K562 (cell line): ENCODE measurements around the gene NME4. TPM values are rescaled to one million over a fixed set of nuclear protein-coding genes. Genes with fewer than 3 reads are reported as not detected.
A peak's percentile ranks its signal among the peaks of the same experiment; 100 is the strongest.

Experiments used
- ATAC-seq: fragments of 200-7000 bp; cut with Tn5 transposase; 3 replicates; pipeline ENCODE4 v1.9.1; 2020; ENCODE audit warnings: moderate library complexity
- BruUV-seq: library from RNA; stranded (reverse); fragments of 400-500 nt; replicated peaks from 2 replicates; lab custom pipeline; 2021; lab: Mats Ljungman, UMichigan
- CTCF ChIA-PET: fragments of 300-600 bp; formaldehyde crosslinking; extraction: SDS; loops from one replicate; lab custom pipeline; 2021; ENCODE audit warnings: low intra/inter-chr PET ratio; lab: Yijun Ruan, JAX
- POLR2A ChIA-PET: fragments of 300-600, 350-650 bp; sonication (Branson Sonifier 250); formaldehyde crosslinking; extraction: SDS; loops from one replicate; lab custom pipeline; 2021; ENCODE audit warnings: antibody characterized with exemption, inconsistent platforms; lab: Yijun Ruan, JAX
- DNase-seq, 4 experiments: peaks; one replicate each; pipeline versions ENCODE4 v3.0.0 to v3.0.0-alpha.2; 2011 to 2018; ENCODE audit warnings: low spot score in 3 of 4, mixed read lengths in 3 of 4; ENCODE audit errors: extremely low read depth in 1 of 4
- FAIRE-seq: peaks from 2 replicates; lab custom pipeline; 2011; peaks lifted over from hg19 to GRCh38; lab: Jason Lieb, UNC
- H2AFZ ChIP-seq: 2 replicates; pipeline ENCODE4 v1.6.0; 2011; ENCODE audit warnings: low read depth, low read length, control low read depth, inconsistent platforms
- H3K27ac ChIP-seq: fragments of 200-600 bp; 3 replicates; pipeline ENCODE4 v1.8.0; 2011; ENCODE audit warnings: low read depth, mild to moderate bottlenecking, control low read depth, inconsistent platforms, low read length, moderate library complexity, mixed read lengths; ENCODE audit errors: extremely low read depth
- H3K27me3 ChIP-seq, 2 experiments: fragments of 300-600 bp in 1 of 2; 2 replicates in 1 of 2; 3 replicates in 1 of 2; pipeline versions ENCODE4 v1.6.0 to v1.8.0; 2011; ENCODE audit warnings: inconsistent platforms in 2 of 2, low read length in 2 of 2, mild to moderate bottlenecking in 1 of 2, mixed read lengths in 1 of 2, moderate library complexity in 1 of 2; ENCODE audit not compliant: control insufficient read depth in 2 of 2, insufficient read depth in 2 of 2
- H3K36me3 ChIP-seq: fragments of 300-600 bp; 3 replicates; pipeline ENCODE4 v1.8.0; 2011; ENCODE audit warnings: mild to moderate bottlenecking, low read length, inconsistent platforms; ENCODE audit not compliant: control insufficient read depth, insufficient read depth
- H3K4me1 ChIP-seq, 2 experiments: fragments of 200-600 bp in 1 of 2; replicated peaks in 1 of 2; 2 replicates in 1 of 2; 3 replicates in 1 of 2; pipeline versions ENCODE4 v1.5.1 to v1.8.0; 2011; ENCODE audit warnings: inconsistent platforms in 2 of 2, low read length in 2 of 2, mild to moderate bottlenecking in 1 of 2, mixed read lengths in 1 of 2, moderate library complexity in 1 of 2; ENCODE audit not compliant: control insufficient read depth in 2 of 2, insufficient read depth in 2 of 2
- H3K4me2 ChIP-seq: 2 replicates; pipeline ENCODE4 v1.6.1; 2011; ENCODE audit warnings: low read length, control low read depth, inconsistent platforms, mixed read lengths; ENCODE audit not compliant: insufficient read depth
- H3K4me3 ChIP-seq: fragments of 200-600 bp; sonication (generic), shearing (Covaris generic); 2 replicates; pipeline ENCODE4 v1.5.1; 2016; ENCODE audit warnings: control low read depth, inconsistent platforms
- H3K79me2 ChIP-seq: fragments of 200-600 bp; 3 replicates; pipeline ENCODE4 v1.8.0; 2011; ENCODE audit warnings: low read length, inconsistent platforms; ENCODE audit not compliant: control insufficient read depth, insufficient read depth
- H3K9ac ChIP-seq, 2 experiments: 2 replicates each; pipeline versions ENCODE4 v1.6.0 to v1.6.1; 2011; ENCODE audit warnings: low read depth in 2 of 2, low read length in 2 of 2, control low read depth in 1 of 2, inconsistent platforms in 1 of 2, mild to moderate bottlenecking in 1 of 2, mixed read lengths in 1 of 2; ENCODE audit not compliant: insufficient read depth in 1 of 2
- H3K9me1 ChIP-seq: one replicate; pipeline ENCODE4 v1.6.0; 2011; ENCODE audit warnings: inconsistent platforms, mild to moderate bottlenecking, low read length, moderate library complexity; ENCODE audit not compliant: control insufficient read depth, insufficient read depth
- H3K9me3 ChIP-seq: replicated peaks from 2 replicates; pipeline ENCODE4 v1.5.1; 2011; ENCODE audit warnings: low read depth, low read length, inconsistent platforms; ENCODE audit not compliant: control insufficient read depth, insufficient read depth
- H4K20me1 ChIP-seq: replicated peaks from 2 replicates; pipeline ENCODE4 v1.6.1; 2011; ENCODE audit warnings: low read length, inconsistent platforms, mixed read lengths; ENCODE audit not compliant: control insufficient read depth, insufficient read depth
- FOXA1 ChIP-seq: fragments of 450-650 bp; IDR thresholded peaks from 2 replicates; pipeline ENCODE4 v1.6.1; 2016; ENCODE audit warnings: mild to moderate bottlenecking, borderline replicate concordance
- HEY1 ChIP-seq: fragments of 250-450 bp; sonication (Bioruptor Pico); IDR thresholded peaks from 2 replicates; pipeline ENCODE4 v1.5.0; 2020; ENCODE audit warnings: mild to moderate bottlenecking, moderate library complexity, borderline replicate concordance
- MAFG ChIP-seq: fragments of 450-650 bp; conservative IDR thresholded peaks from 2 replicates; pipeline ENCODE4 v1.6.1; 2016; ENCODE audit warnings: missing genetic modification characterization, missing compliant biosample characterization
- MCM3 ChIP-seq: fragments of 450-650 bp; IDR thresholded peaks from 2 replicates; pipeline ENCODE4 v1.6.1; 2016
- MEF2A ChIP-seq: IDR thresholded peaks from 2 replicates; pipeline ENCODE4 v1.6.1; 2011; ENCODE audit warnings: low read depth, mild to moderate bottlenecking, low read length, moderate library complexity; ENCODE audit not compliant: control insufficient read depth
- POLR2A ChIP-seq: fragments of 450-650 bp; conservative IDR thresholded peaks from 2 replicates; pipeline ENCODE4 v1.6.1; 2016
- RERE ChIP-seq: sonication (generic); formaldehyde crosslinking; IDR thresholded peaks from 2 replicates; pipeline ENCODE4 v1.8.0; 2023; ENCODE audit warnings: missing genetic modification reagents, mild to moderate bottlenecking, borderline replicate concordance
- TEAD2 ChIP-seq: fragments of 450-650 bp; IDR thresholded peaks from 2 replicates; pipeline ENCODE4 v1.6.1; 2016; ENCODE audit warnings: missing genetic modification characterization, control low read depth, missing compliant biosample characterization
- THRAP3 ChIP-seq: fragments of 450-650 bp; IDR thresholded peaks from 2 replicates; pipeline ENCODE4 v1.6.1; 2016; ENCODE audit warnings: mild to moderate bottlenecking, inconsistent platforms, borderline replicate concordance
- ZNF609 ChIP-seq: sonication (generic); formaldehyde crosslinking; IDR thresholded peaks from 2 replicates; pipeline ENCODE4 v1.8.1; 2023; ENCODE audit warnings: missing genetic modification reagents, mild to moderate bottlenecking, borderline replicate concordance
- WGBS: fragments of 100-300 bp; shearing (Covaris generic); methylation state at CpG from one replicate; pipeline ENCODE4 v1.1.6; 2016; ENCODE audit warnings: low coverage, mixed read lengths; ENCODE audit not compliant: insufficient coverage; ENCODE audit errors: missing lambda C conversion rate; 5-methylcytosine and 5-hydroxymethylcytosine counted together
- in situ Hi-C: fragments of 300-500 bp; cut with MboI; formaldehyde crosslinking; loops from 4 replicates; pipeline ENCODE4 v1.15.0; 2018; ENCODE audit warnings: inconsistent platforms, mixed read lengths
- intact Hi-C: fragments of 100-400 bp; cut with micrococcal nuclease; formaldehyde crosslinking; loops from 2 replicates; pipeline ENCODE4 v1.14.2; 2022
- polyA plus RNA-seq, 8 experiments: library from polyadenylated mRNA; depleted of rRNA in 4 of 8; stranded (reverse) in 5 of 8; unstranded in 3 of 8; fragments of >200 nt; fragmentation: Nextera tagmentation in 2 of 8; fragmentation: Illumina TruSeq in 1 of 8; extraction: Ambion mirVana in 2 of 8; extraction: Trizol in 1 of 8; gene quantifications; 2 replicates each; pipeline versions ENCODE4 v1.2.1 to v1.2.3, GENCODE V29; 2011 to 2014; ENCODE audit warnings: inconsistent platforms in 1 of 8, missing spikeins in 1 of 8
- total RNA-seq, 7 experiments: library from RNA; depleted of rRNA in 6 of 7; stranded (reverse); fragments of >200 nt in 6 of 7; fragmentation: Illumina TruSeq in 2 of 7; extraction: Trizol in 2 of 7; gene quantifications; 2 replicates each; pipeline versions ENCODE4 v1.2.1 to v1.2.3, GENCODE V29; 2011 to 2021; ENCODE audit warnings: low replicate concordance in 1 of 7

NME4 gene
- total and polyA plus RNA-seq, 9 of the 15 experiments (the other 6 are each of a cell fraction or from before 2014, with no cell fraction given) = 15.4 to 264 (median 139) TPM

GRCh38 chr16:389352-389751 is 7.6 kb upstream of the NME4 start:
- no peaks in the 10 kb centered on the region for H3K36me3 ChIP-seq
- peaks cover 3% of the 10 kb centered on the region; the same call in 1 of the 2 replicates for H3K9me3 ChIP-seq
- ATAC-seq (peak; percentile 14; the same call in 2 of the 3 replicates), DNase-seq (no peak), FAIRE-seq (no peak)
- H3K79me2 ChIP-seq = no peaks in the 10 kb centered on the region; the same call in 2 of the 3 replicates
- H3K9ac ChIP-seq = peak overlapping the region in 1 of 2 experiments; percentile 86; a peak in 2 of 4 replicates
- H3K4me1 ChIP-seq = peaks cover 13 to 45% of the 10 kb centered on the region in 2 experiments
- H3K9me1 ChIP-seq = no peaks in the 10 kb centered on the region
- 87% methylated on average over 8 of the region's 10 CpGs for WGBS
- no peaks in the 10 kb centered on the region for H3K27me3 ChIP-seq
- TF ChIP-seq HEY1 (CRISPR knock-in tag) (no peak), FOXA1 (no peak), RERE (CRISPR knock-in tag) (no peak), ZNF609 (CRISPR knock-in tag) (no peak), TEAD2 (tag) (no peak), POLR2A (no peak), MEF2A (no peak), THRAP3 (no peak), MAFG (tag) (no peak), MCM3 (no peak)
- no peak overlapping the region for H3K4me3 ChIP-seq
- in situ Hi-C loops = no loop called here
- H2AFZ ChIP-seq = no peak overlapping the region
- CTCF ChIA-PET = no interaction called here
- intact Hi-C loops = no loop called here
- POLR2A ChIA-PET = interaction anchor here (0.7 to 1.2 kb wide), 5 partner anchors 9 to 247 kb away, joined by 3 to 5 read pairs (median 4); partner anchors contain the start of gene METTL26
- H3K4me2 ChIP-seq = no peak overlapping the region
- no TSS peak for BruUV-seq
- no peaks in the 10 kb centered on the region for H4K20me1 ChIP-seq
- H3K27ac ChIP-seq = no peak overlapping the region
